HG03045 (cell line): ENCODE data around the gene ZNF14.
"Not testable (repeated sequence)": the region's sequence is repeated elsewhere in the genome, so short reads cannot be mapped to it uniquely, and the experiment has no call there.

Source experiments
- ATAC-seq: cut with Tn5 transposase; IDR thresholded peaks from one replicate; pipeline ENCODE4 v1.9.1; 2021; ENCODE audit warnings: mild to moderate bottlenecking, moderate library complexity; ENCODE audit not compliant: unreplicated experiment

ZNF14 gene

DNA sequence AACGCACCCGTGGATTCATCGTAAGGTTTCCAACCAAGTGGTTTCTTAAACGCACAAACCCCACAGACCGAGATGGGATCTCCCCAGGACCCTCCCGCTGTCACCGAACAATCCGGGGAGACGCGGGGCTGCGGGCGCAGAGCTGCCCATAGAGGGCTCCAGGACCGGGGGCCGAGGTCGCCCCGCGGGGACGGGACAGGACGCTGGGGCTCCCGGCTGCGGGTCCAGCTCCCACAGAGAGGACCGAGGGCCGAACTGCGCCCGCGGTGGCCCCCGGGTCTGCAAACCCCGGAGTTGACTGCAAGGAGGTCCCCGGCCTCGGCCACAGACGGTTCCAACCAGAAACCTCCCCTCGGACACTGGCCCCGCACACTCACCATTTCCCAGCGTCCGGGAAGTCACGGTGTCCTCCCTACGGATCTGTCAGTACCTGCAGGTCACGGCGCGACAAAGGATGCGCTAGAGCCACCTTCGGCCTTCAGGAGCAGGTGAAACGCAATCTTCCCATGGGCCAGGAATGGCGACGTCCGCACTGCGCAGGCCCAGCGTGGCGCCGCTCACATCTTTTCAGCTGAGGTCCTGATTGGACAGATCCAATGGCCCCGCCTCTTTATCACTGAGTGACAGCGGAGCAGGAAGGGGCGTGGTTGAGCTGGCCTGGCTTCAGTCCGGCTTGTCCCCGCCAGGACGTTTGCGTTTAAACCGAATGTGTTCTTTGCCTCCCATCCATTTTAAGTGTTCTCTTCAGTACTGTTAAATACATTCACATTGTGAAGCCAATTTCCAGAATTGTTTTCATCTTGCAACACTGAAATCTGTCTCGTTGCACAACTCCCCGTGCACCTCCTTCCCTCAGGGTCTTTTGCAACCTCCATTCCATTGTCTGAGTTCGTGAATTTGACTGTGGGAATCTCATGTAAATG is at the start of gene ZNF14:
ZNF14 (minus strand) TSS at position 534 of the 923 bp plus-strand sequence; CDS start at position 380, 154 bp downstream.
- peak; percentile 98 for ATAC-seq

DNA sequence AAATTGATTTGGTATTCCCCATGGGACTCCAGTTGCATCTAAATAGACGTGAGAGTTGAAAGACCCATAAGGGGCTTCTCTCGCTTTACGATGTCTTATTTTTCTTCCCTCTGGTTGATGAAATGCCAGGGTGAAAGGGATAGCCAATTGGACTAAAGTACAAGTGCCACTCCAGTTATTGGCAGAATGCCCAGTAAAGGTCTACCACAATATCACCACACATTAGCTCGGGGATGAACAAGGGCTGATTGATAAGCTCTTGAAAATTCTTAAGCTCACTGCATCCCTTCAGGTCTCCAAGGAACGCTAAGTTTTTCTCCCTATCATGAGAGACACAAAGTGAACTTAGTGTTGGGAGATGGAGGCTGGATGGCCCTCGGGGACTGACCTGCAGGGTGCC is 48.9 kb upstream of the ZNF14 start:
- not testable (repeated sequence) for ATAC-seq

DNA sequence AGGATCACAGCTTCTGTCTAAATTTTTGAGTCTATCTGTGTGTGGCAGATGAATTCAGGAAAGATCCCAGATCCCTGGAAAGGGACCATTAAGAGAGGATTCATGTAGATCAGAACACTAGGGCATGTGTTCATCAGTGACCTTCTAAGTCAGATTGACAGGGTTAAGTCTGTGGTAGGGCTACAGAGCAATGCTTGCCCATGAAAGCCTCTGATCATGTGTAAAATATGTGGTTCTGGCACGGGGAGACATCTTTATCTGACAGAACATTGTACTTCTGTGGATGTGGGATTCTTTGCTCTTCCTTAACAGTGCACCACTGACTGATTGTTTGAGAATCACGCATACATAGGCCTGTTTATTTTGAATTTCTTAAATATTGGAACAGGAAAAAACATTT is 45.8 kb upstream of the ZNF14 start:
- no peak for ATAC-seq

DNA sequence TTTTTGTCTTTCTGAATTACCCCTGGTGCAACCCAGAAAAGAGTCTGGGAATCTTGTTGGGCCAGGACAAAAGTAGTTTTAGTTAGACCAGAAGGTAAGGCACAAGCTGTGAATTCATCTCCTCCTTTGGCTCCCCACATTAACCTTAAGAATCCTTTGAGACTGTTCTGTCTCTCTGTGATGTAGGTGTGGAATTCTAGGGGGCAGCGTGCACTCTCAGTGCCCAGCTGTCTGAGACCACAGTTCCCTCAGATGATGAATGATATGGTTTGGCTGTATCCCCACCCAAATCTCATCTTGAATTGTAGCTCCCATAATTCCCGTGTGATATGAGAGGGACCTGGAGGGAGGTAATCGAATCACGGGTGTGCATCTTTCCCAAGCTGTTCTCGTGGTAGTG is 44.8 kb upstream of the ZNF14 start:
- no peak for ATAC-seq

DNA sequence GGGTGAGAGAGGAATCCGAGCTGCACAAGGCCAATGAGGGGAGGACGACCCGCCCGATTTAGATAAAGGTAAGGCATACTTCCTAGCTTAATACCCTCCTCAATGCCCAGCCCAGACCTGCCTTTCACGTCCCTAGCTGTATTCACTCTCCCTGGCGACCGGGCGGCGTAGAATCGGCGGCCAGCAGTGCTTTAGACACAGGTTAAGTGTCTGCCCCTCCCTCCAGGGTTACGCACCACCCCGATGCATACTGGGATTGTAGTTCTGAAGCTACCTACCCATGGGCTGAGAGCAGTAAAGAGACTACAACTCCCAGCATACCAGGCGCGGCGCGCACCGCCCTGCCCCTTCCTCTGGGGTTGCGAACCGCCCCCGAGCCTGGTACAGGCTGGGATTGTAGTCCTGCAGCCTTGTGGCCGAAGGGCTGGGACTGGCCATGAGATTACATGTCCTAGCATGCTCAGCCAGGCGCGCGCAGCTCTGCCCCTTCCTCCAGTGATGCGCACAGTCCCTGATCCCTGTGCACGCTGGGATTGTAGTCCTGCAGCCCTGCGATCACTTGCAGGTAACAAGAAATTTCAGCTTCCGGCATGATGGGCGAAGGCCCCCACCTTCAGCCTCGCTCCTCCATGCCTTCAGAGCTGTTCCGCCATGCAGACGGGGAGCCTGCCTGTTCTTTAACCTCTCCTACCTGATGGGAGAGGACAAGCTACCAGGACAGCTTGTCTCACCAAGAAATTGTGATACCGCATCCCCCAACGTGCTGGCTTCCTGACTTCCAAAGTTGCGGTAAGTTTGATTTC is 43.5 kb upstream of the ZNF14 start:
- peak; percentile 97 for ATAC-seq

DNA sequence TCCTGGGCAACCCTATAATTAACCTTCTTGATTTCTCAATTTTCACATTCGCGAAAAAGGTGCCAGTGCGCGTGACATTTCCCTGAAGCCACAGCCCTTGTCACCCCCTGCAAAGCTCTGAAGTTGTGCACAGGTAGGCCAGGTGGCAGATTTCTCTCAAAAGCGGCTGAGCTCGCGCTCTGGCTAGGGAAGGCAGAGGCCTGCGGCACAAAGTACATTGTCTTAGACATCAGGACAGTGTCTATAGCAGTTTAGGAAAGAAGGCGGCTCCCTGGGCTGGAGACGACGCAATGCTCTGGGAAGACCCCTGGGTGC is 42.9 kb upstream of the ZNF14 start:
- ATAC-seq: no peak

DNA sequence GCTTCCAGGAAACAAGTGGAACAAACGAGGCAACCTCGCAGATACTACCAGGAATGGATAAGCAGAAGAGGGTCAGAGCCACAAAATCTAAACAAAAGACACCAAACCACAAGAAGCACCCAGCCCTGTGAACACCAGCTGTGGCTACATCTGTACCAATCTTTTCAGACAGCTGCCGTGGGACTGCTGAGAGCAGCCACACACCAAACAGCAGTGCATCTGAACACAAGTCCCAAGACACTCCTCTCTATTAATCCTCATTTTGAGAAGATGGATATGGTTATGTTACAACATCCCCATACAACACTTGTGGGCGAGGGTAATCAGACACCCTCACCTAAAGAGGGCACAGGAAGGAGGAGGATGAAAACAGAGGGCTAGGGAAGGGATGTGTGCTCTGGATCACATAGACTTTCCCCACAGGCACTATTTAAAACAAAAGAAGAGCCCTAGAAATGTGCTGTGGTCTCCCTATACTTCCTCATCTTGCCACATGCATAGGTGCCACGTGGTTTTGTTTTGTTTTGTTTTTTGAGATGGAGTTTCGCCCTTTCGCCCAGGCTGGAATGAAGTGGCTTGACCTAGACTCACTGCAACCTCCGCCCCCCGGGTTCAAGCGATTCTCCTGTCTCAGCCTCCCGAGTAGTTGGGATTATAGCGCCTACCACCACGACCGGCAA is 41.6 kb upstream of the ZNF14 start:
- ATAC-seq: no peak

DNA sequence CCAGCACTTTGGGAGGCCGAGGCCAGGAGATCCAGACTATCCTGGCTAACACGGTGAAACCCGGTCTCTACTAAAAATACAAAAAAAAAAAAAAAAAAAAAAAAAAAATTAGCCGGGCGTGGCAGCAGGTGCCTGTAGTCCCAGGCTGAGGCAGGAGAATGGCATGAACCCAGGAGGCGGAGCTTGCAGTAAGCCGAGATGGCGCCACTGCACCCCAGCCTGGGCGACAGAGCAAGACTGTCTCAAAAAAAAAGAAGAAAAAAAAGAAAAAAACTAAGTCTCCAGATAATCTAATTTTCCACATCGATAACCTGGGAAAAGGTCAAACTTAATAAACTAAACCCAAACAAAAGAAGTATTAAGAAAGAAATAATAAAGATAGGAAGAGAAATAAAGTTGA is 39.1 kb upstream of the ZNF14 start:
- ATAC-seq: not testable (repeated sequence)

DNA sequence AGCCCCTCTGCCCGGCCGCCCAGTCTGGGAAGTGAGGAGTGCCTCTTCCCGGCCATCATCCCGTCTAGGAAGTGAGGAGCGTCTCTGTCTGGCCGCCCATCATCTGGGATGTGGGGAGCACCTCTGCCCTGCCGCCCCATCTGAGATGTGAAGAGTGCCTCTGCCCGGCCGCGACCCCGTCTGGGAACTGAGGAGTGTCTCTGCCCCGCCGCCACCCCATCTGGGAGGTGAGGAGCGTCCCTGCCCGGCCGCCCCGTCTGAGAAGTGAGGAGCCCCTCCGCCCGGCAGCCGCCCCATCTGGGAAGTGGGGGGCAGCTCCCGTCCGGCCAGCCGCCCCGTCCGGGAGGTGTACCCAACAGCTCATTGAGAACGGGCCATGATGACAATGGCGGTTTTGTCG is 37.1 kb upstream of the ZNF14 start:
- ATAC-seq: not testable (repeated sequence)

DNA sequence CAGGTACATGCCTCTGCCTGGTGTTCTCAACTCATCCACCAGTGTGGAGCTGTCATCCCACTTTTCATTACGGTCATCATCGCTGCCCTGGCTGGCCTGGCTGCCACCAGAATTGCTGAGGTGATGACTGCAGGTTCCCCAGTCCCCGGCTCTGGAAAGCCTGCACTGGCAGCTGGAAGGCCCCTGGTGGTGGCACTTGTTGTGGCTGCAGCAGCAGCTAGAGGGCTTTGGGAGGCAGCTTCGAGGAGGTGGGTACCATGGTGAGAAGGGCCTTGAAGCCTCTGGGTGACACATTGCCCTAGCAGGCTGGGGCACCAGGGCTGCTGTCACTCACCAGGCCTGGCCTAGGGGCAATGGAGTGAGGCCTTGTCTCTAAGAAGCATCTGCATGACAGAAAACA is 25.3 kb upstream of the ZNF14 start:
- no peak for ATAC-seq

DNA sequence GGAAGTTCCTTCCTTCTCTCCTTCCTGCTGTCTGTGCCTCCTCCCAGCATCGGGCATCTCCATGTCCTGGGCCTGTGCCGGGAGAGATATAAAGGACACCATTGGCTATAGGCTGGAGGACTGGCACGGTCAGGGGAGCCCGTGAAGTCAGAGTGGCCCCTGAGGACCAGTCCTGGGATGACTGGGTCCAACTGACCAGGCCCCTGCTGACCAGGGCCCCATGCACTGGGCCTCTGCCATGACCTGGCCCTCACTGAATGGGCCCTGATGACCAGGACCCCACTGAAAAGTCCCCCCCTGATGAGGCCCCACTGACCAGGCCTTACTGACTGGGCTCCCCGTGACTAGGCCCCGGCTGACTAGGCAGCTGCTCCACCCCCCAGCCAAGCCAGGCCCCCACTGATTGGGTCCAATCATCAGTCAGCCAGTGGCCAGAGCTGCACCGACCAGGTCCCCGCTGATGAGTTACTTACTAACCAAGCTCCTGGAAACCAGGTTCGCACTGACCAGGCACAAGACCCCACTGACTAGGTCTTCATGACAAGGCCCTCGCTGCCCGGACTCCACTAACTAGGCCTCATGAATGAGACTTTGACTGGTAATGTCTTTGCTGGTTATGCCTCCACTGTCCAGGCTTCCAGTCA is 20.0 kb upstream of the ZNF14 start:
- no peak for ATAC-seq

DNA sequence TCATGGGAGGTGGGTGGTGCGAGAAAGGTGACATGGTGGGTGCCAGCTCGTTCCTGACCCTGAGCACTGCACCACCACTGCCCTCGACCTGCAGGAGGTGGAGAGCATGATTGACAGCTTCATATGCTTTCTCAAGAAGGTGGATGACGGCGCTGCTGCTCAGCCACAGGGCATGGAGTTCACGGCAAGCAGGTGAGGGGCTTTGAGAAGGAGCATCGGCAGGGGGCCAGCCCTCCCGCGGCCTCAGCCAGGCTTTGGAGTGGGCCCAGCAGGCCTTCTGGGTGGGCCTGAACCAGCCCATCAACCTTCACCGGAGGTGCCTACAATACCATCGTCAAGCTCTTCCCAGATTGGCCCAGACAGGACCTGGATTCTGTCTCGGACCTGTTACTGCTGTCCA is 18.9 kb upstream of the ZNF14 start:
- no peak for ATAC-seq

DNA sequence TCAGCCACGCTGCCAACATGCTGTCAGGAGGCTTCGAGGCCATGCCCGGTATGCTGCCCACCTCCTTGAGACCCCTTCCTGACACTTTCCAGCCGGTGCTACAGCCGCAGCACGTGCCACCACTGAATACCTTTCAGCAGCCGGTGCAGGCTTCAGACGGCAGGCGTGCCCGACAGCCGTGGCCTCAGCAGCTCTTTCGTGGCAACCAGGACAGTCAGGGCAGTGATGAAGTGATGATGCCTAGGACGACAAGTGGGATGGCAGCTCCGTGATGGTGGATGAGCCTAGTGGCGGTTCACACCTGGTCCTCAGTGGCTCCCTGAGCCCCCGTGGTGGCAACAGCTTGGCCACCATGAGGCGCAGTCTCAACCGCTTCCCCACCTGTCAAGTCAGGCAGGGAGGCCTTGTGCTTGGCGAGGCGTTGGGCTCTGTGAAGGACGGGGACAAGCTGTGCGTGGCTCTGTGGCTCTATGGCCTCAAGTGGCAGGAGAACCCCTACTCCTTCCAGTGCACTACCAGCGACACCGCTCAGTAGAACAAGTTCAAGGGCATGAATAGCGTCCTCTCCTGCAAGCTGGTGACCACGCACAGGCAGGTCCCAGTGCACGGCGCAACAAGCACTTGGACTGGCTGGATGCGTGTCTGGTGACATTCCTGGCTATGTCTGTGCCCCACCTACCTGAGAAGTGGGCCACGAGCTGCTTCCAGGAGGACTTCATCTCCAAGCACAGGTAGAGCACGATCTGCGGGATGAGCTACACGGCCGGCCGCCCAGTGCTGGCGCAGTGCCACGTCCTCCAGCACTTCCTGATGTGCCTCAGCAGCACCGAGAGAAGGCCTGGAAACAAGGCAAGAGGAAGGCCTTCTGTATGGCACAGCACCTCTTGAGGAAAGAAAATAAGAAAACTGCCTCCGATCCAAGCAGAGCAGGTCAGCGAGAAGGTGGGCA is 18.2 kb upstream of the ZNF14 start:
- ATAC-seq: no peak

DNA sequence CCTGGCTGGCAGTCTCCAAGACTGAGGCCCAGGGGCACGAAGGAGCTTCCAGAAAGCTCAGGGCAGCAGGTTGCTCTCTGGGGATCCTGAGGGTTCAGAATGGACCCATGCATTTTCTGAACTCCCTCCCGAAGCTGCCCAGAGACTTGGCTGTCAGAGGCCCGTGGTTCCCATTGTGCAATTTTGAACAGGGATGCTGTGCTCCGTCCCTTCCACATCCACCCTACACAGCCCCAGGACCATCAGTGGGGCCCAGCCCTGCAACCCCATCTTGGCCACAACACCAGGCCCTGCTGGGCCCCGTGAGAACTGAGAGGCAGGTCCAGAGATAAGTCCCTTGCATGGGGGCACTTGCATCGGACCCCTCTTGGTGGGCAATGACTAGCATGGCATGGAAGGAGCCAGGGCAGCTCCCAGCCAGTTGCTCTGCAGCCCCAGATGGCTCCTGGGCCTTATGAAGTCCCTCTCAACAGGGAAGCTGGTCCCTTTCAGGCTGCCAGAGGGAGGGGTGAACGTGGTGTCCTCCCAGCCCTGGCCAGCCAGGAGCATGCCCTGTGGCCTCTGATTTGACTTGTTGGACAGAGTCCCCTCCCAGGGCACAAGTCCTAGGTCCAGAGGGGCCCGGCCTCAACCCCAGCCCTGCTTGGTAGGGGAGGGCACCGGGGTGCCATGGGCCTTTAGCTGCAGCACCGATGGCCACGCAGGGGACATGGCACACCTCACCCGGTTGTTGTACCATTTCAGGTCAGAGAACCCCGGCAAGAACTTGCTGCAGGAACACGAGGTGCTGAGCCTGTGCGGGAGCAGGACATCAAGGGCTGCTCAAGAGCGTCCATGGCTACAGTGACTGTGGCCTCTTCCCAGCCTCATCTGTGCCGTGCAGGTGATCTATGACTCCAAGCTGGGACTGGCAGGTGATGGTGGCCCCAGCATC is 17.3 kb upstream of the ZNF14 start:
- ATAC-seq: no peak

DNA sequence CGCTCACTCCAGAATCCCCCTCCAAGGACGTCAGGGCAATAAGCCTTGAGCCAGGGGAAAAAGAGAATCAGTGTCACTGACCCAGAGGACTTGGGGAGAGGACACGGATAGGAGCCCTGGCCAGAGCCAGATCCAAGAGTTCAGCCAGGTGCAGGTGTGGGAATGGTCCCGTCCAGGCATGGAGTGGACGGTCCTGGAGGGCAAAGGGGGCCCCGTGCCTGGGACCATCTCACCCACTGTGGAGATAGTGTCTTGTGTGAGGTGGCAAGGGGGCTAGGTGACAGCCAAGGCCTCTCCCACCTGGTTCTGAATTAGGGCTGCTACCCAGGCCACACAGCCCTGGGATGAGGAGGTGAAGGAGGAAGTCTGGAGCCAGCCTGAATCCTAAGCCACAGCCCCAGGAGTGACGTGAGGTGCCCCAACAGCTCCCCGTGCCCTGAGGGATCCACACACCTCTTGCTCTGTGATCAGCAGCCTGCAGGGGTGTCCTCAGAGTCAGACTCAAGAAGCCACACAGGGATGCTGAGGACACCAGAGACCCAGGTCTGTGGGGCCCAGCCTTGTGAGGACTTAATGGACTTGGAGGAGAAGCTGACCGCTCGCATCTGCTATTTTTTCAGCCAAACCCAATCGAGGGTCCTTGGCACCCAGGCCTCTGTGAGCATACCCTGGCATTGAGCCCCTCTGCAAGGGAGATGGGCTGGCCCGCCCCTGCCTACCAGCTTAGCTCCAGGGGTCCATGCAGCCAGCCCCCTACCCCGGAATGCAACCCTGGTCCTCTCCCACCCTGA is 16.4 kb upstream of the ZNF14 start:
- no peak for ATAC-seq

DNA sequence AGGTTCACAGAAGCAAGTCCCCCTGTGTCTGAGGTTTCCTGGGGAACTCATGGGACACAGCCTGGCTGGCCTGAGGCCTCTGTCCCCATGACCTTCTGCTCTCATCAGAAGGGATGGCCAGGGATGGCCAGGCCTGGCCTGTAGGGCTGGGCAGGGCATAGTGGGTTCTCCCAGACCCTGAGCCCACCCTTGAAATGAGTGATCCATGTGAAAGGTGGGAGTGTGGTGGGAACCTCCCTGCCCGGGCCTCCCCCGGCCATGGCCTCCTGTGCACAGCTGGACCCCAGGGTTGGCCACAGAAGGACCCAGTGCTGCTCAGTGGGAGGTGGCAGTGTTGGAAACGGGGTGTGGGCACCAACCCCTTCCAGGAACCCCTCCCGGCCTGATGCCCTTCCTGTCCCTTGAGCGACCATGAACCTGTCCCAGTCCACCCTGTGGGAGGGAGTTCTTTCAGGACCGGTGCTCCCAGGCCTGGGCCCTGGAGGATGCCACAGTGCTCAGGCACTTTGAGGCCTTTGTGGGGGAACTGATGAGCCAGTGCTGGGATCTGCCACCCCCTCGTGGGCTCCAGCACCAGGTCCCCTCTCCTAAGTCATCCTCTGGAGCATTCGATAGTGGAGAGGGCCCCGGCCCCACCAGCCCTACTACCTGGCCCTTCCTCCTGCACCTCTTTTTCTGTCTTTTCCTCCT is 15.5 kb upstream of the ZNF14 start:
- ATAC-seq: no peak
